ENCODE data around the gene DCUN1D3.
A peak's percentile ranks its signal among the peaks of the same experiment; 100 is the strongest.
"Not testable (repeated sequence)": the region's sequence is repeated elsewhere in the genome, so short reads cannot be mapped to it uniquely, and the experiment has no call there.

Gene DCUN1D3

GRCh38 chr16:20900299-20901067, at the start of gene DCUN1D3, which contains the start of gene LYRM1:
Gene DCUN1D3 (minus strand): TSS chr16:20900358. CDS start chr16:20862538, 37,820 bp downstream.
Gene LYRM1 (plus strand): TSS chr16:20900771. CDS start chr16:20915556, 14,785 bp downstream.
- DNase-seq (ENCODE audit: low spot score) = peak; percentile 97

GRCh38 chr16:20949660-20950059, 49.5 kb upstream of the DCUN1D3 start:
- no peak for DNase-seq (ENCODE audit: low spot score)

- no peak for DNase-seq (ENCODE audit: low spot score)
These were observed 48.3 kb upstream of the DCUN1D3 start for GRCh38 chr16:20948444-20948843.

- DNase-seq (ENCODE audit: low spot score) = no peak
These were observed 46.0 kb upstream of the DCUN1D3 start for GRCh38 chr16:20946015-20946629.

- not testable (repeated sequence) for DNase-seq (ENCODE audit: low spot score)
These were observed 45.4 kb upstream of the DCUN1D3 start for GRCh38 chr16:20945575-20945875.

- peak; percentile 46 for DNase-seq (ENCODE audit: low spot score)
These were observed 44.9 kb upstream of the DCUN1D3 start for GRCh38 chr16:20944861-20945574.

- DNase-seq (ENCODE audit: low spot score) = no peak
These were observed 42.1 kb upstream of the DCUN1D3 start for GRCh38 chr16:20942256-20942655.

- DNase-seq (ENCODE audit: low spot score) = no peak
These were observed 41.4 kb upstream of the DCUN1D3 start for GRCh38 chr16:20941636-20941926.

GRCh38 chr16:20940871-20941635, 40.9 kb upstream of the DCUN1D3 start:
- DNase-seq (ENCODE audit: low spot score) = no peak

GRCh38 chr16:20939611-20940010, 39.5 kb upstream of the DCUN1D3 start:
- no peak for DNase-seq (ENCODE audit: low spot score)

GRCh38 chr16:20938426-20938825, 38.3 kb upstream of the DCUN1D3 start:
- peak; percentile 5 for DNase-seq (ENCODE audit: low spot score)

- no peak for DNase-seq (ENCODE audit: low spot score)
These were observed 37.6 kb upstream of the DCUN1D3 start for GRCh38 chr16:20937736-20938135.

GRCh38 chr16:20933589-20933988, 33.4 kb upstream of the DCUN1D3 start:
- DNase-seq (ENCODE audit: low spot score) = no peak

GRCh38 chr16:20931066-20931600, 31.0 kb upstream of the DCUN1D3 start:
- DNase-seq (ENCODE audit: low spot score) = no peak

GRCh38 chr16:20930365-20930690, 30.2 kb upstream of the DCUN1D3 start:
- DNase-seq (ENCODE audit: low spot score) = no peak

GRCh38 chr16:20929676-20930364, 29.7 kb upstream of the DCUN1D3 start:
- not testable (repeated sequence) for DNase-seq (ENCODE audit: low spot score)

- no peak for DNase-seq (ENCODE audit: low spot score)
These were observed 28.7 kb upstream of the DCUN1D3 start for GRCh38 chr16:20928774-20929411.

- no peak for DNase-seq (ENCODE audit: low spot score)
These were observed 25.6 kb upstream of the DCUN1D3 start for GRCh38 chr16:20925751-20926150.

- DNase-seq (ENCODE audit: low spot score) = no peak
These were observed 23.7 kb upstream of the DCUN1D3 start for GRCh38 chr16:20923876-20924275.

GRCh38 chr16:20920799-20921198, 20.6 kb upstream of the DCUN1D3 start:
- DNase-seq (ENCODE audit: low spot score) = no peak

- DNase-seq (ENCODE audit: low spot score) = no peak
These were observed 19.9 kb upstream of the DCUN1D3 start for GRCh38 chr16:20920091-20920490.
